Middle frontal gyrus (tissue), 1 donor: Measurements from ENCODE around the gene VPS8.

Experiments
- DNase-seq: peaks from one replicate; pipeline ENCODE4 v3.0.0-alpha.2; 2015; ENCODE audit warnings: low spot score; ENCODE audit errors: extremely low spot score

The VPS8 gene

GRCh38 chr3:185049710-185050109 is 237.7 kb downstream of the VPS8 start:
- no peak for DNase-seq

- no peak for DNase-seq
Observed at GRCh38 chr3:185051801-185052200, 239.8 kb downstream of the VPS8 start.

DNA sequence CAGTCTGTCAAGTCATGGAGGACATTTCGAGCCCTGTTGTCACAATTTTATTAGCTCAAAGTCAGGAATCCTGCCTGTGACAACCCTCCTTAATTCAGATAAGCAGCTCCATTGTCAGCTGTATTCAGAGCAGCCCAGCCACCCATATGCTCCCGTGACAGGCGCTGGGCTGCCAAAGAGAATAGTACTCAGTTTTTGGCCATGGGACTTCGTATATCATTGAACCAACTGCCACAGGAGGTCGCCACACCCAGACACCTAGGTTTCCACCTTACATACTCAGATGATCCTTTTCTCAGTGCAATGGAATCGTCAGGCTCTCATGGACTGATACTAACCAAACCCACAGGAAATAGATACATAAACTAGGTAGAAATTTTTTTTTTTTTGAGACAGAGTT is 240.7 kb downstream of the VPS8 start:
- no peak for DNase-seq

GRCh38 chr3:185056908-185057307 is 244.9 kb downstream of the VPS8 start:
- DNase-seq: no peak

DNA sequence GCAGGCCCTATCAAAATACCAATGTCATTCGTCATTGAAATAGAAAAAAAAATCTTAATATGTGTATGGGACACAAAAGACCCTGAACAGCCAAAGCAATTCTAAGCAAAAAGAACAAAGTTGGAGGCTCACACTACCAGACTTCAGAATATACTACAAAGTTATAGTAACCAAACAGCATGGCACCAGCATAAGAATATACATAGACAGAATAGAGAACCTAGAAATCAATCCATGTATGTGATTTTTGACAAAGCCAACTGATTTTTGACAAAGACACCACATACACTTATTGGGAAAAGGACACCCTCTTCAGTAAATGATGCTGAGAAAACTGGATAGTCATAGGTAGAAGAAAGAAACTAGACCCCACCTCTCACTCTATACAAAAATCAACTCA is 245.9 kb downstream of the VPS8 start:
- DNase-seq: no peak

GRCh38 chr3:185058796-185059195 is 246.8 kb downstream of the VPS8 start:
- peak; percentile 12 for DNase-seq

- DNase-seq: no peak
Observed at GRCh38 chr3:185059766-185060165, 247.8 kb downstream of the VPS8 start.

- no peak for DNase-seq
Observed at GRCh38 chr3:185060655-185061054, 248.7 kb downstream of the VPS8 start.

GRCh38 chr3:185062191-185062590 is 250.2 kb downstream of the VPS8 start:
- no peak for DNase-seq

GRCh38 chr3:185063431-185063830 is 251.5 kb downstream of the VPS8 start:
- DNase-seq: no peak

GRCh38 chr3:185065059-185065458 is 253.1 kb downstream of the VPS8 start:
- DNase-seq: no peak

DNA sequence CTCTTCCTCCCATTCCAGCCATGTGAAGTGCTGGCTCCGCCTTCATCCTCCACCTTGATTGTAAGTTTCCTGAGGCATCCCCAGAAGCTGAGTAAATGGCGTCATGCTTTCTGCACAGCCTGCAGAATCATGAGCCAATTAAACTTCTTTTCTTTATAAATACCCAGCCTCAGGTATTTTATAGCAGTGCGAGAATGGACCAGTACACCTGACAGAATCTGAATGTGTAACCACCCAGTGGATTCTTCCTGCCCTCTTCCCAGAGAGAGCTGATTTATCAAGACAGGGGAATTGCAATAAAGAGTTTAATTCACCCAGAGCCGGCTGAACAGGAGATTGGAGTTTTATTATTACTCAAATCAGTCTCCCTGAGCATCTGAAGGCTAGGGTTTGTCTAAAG is 254.3 kb downstream of the VPS8 start:
- no peak for DNase-seq

DNA sequence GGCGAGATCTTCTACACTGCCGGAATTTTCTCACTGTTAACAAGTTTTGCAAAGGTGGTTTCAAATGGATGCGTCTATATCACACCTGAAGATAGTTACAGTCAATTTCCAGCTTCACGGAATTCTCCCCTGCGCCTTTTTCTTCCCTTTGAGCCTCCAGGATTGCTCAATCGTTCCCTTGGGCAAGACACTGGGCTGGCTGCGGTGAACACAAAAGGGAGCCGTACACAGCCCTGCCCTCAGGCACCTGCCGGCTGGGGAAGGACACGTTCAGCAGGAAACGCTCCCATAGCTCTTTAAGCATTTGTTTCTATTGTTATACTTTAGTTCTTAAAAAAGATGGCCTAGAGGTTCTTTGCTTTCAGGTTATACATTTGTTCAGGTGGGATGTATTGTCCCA is 255.2 kb downstream of the VPS8 start:
- DNase-seq: no peak

GRCh38 chr3:185069037-185070030 is 257.4 kb downstream of the VPS8 start:
- no peak for DNase-seq

DNA sequence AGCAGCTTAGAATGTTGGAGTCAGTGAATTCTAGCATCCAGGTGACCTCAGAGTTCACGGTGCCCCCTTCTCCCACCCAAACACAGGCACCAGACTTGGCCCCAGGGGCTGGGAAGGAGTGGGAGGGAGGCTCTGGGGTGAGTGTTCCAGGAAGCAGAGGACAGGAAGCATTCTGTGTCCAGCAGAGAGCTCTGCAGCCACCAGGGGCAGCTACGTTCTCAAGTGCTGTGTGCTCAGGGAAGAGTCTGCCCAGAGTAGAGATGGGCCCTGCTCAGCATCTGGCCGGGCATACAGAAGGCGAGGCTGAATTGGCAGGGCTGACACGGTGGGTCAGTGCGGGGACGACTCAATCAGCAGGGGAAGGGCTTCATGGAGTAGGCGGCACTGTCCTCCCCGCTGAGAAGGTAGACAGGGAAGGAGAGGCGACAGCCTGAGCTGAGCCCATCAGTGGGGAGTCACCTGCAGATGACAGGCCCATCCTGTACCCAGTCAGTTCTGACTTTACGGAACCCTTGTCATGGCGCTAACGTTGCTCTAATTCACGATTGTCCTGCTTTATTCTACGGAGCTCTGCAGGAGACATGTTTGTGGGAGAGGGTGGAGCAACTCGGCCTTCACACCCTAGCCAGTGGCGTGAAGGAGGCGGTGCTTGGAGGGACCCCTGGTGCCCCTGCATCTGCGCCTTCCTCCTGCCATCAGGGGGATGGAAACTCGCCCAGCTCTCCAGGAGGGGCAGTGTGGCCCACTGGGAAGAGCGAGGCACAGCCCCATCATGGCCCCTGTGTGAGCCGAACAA is 258.7 kb downstream of the VPS8 start:
- DNase-seq: no peak

GRCh38 chr3:185071287-185071800 is 259.4 kb downstream of the VPS8 start:
- no peak for DNase-seq

DNA sequence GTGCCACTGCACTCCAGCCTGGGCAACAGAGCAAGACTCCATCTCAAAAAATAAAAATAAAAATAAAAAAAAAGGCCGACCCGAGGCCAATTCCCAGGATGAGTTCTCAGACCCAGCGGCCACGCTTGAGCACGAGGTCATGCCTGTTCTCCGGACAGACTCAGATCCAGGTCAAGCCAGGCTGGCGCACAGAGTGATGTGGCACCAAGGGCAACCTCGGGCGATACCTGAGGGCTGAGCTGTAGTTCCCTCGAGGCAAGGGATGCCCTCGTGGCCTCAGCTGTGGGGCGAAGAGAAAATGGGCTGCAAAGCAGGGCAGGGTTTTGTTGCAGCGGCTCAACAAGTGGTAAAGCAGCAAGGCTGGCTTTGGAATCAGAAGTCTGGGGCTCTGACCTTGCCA is 263.6 kb downstream of the VPS8 start:
- no peak for DNase-seq

- DNase-seq: no peak
Observed at GRCh38 chr3:185076219-185076618, 264.3 kb downstream of the VPS8 start.

DNA sequence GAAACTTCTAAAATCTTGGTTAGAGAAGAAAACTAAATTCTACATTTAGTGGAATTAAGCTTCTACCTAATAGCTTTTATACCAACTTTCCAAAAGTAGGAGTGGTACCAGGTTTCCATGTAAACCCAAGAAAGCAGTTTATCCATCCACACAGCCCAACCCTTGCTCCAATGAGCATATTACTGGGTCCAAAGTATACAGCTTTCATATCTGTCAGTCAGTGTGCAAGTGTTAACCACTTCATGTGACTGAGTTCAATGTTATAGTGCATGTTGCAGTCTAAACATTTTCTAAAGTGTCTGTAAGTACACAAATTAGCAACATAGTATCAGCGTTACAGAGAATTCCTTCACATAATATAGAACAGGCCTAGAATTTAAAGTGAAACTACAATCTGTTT is 267.7 kb downstream of the VPS8 start:
- DNase-seq: no peak

- no peak for DNase-seq
Observed at GRCh38 chr3:185081521-185081920, 269.6 kb downstream of the VPS8 start.

DNA sequence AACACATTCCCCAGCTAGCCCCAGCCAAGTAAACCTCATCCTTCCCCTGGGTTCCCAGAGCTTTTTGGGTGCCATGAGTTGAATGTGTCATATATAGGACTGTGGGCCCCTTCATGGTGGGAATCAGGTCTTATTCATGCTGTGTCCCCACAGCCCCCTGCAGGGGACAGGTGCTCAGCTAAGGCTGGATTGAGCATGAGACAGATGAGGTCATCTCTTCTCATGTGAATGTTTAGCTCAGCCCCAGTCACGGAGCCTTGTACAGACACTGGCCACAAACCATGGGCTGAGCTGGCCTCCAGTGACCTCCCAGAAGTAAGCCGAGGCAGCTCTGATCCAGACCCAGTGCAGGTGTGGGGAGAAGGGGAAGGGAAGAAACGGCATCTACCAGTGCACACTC is 270.2 kb downstream of the VPS8 start:
- no peak for DNase-seq

DNA sequence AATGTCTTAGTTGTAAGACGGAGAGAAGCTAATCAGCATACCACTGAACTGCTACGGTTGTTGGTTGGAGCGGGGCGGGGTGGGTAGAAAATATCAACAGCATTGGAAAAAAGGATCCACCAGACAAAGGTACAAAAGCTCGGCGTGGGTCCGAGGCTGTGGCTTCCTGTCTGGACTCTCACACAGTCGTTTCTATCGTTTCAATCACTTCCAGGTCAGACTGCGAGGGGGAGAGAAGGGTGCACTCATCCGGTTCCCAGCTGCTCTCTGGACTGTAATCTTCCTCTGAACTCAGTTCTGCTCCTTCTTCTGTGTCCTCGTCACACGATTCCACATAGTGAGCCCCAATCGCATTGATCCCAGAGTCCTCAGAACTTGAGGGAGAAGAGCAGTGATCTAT is 270.9 kb downstream of the VPS8 start:
- DNase-seq: no peak
